NCI-H1436 treated with DMSO at 0.1 percent for 48 hours (cell line): ENCODE data around the gene LINC01488.

Experiments used
- DNase-seq: peaks from one replicate; lab custom pipeline; 2025; lab: John Stamatoyannopoulos, UW

Gene LINC01488

DNA sequence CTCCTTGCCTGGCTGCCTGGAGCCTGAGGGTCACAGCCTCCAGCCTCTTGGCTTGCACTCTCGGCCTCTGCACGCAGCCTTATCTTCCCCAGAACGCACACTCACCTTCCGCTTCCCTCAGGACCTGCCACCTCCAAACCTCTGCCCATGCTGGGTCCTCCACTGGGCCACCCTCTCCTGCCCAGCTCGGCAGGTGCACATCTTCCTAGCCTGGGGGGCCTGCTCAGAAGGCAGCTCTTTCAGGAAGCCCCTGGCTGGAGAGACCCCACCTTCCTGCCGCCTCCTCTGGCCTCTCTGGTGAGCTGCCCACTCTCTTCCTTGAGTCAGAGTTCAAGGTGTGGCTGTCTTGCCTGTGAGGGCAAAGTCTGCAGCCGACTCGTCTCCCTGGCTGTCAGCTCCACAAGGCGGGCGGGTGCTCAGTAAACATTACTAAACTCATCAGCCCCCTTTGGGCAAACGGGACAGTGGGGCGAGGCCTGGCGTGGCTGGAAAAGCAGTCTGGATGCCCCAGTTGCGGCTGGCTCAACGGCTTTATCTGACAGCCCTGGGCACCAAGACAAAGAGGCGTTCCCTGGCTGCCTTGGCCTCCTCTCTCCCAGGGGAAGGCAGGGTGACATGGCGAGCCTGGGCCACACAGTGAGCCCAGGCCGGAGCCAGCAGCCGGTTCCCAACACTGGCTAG is 1.7 kb upstream of the LINC01488 start:
- no peak for DNase-seq

DNA sequence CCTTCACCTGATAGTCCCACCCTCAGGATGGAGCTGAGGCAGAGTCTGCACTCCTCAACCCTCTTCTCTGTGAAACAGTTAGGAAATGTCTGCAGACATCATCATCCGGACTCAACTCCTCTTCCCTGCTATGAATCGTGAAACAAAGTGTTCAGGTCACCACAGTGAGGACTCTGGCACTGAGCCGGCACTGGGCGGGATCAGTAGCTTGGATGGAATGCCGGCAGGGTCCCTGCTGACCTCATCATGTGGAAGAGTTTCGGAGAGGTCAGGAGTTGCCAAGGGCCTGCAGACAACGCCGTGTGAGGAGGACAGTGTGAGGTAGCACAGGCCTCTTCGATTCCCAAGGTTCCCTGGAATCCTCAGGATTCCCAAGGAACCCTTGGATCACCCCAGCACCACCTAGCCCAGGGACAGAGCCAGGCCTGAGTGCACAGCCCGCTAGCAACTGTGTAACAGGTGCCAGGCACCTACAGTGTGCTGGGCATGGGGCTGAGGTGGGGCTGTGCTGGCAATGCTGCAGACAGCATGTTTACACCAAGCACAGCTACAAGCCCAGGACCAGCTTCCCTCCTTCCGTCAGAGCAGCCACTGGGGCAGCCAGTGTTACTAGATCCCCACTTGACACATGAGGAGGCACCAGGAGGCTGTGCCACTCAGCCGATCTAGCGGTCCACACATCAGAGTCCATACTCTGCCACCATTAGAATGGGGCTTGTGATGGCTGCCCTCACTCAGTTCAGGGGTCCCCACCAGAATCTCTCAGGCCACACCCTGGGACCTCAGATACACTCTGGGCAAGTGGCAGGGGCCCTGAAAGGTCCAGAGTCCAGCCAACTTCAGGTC is 693 bp upstream of the LINC01488 start:
- no peak for DNase-seq

DNA sequence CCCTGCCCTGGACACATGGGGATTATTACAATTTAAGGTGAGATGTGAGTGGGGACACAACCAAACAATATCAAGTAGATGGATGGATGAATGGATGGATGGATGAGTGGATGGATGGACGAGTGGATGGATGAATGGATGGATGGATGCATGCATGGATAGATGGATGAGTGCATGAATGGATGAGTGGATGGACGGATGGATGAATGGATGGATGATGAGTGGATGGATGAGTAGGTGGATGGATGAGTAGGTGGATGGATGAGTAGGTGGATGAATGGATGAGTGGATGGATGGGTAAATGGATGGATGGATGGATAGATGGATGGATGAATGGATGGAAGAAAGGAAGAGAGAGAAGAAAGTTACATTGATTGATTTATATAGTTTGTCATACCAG is 859 bp downstream of the LINC01488 start:
- no peak for DNase-seq

DNA sequence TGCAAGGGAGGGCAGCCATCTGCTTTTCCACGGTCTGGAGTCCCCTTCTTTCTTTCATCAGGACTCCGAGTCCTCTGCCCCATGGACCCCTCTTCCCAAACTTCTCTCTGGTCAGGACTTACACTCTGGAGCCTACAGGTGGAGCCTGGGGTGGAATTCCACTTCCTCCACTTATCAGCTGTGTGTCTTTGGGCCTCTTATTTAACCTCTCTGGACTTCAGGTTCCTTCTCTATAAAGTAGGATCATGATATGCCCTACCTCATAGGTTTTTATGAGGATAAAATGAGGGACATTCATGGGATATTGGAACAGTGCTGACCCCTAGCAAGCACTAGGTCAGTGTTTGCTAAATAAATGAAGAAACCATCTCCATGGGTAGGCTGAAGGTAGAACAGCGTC is 1.7 kb downstream of the LINC01488 start:
- DNase-seq: no peak

DNA sequence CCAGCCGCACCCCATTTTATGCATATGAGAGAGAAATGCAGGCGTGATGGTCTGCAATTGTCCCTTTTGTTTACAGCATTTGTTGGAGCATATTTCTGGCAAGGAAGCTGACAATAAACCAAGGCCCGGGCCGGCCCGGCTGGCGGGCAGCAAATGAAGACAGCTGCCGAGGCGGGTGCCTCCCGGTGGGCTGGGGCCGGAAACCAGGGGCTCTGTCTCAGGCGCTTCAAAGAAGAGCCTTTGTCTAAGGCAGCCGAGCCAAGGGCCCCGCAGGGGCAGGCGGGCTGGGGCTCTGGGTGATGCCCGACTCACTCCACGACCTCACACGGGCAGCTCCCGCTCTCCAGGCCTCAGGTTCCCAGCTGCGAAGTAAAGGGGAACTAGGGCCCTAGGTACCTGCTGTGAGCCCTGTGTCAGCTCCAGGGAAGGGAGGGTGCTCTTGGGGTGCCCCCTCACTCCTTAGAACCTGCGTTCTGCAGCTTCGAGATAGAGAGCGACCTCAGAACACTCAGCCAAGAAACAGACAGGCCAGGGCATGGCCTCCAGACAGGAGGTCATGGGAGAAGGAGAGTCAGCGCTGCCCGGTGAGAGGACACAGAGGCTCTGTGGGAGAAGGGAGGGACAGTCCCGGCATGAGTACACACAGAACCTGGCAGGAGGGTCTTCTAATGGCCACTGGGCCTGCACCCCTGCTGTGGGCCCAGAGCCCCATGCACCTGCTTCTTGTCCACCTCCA is 2.4 kb downstream of the LINC01488 start:
- no peak for DNase-seq

DNA sequence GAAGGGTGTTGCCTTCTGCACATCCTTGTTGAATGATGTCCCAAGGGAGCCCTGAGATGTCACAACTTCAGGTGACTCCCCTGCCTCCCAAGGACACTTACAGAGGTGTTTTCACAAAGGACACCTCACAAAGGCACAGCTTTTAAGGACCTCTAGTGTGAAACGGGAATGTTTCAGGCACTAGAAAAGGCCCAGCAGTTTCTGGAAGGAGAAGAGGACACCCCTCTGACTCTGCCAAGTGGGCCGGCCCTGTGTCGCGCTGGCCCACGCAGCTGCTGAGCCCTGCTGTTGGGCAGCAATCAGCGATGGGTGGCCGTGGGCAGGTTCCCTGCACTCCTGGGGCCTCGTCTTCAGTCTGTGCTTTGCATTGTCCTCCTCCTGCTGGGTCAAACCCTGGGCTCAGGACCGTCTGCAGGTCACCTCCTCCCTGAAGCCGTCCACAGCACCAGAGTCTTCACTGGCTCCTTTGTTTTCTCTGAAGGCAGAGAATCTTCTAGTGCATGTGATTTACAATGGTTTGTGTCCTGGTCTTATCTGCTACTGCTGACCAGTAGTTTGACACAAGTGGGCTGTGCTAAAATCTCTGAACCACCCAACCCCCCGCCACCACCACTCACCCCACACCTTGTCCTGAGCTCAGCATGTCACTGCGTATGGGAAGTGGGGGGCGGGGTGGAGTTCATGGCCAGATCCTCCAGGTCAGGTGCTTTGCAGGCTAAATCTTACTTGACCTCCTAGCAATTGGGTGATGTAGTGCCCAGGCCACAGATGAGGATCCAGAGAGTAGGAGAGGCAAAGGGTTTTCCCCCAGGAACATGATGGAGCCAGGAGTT is 3.2 kb downstream of the LINC01488 start:
- no peak for DNase-seq

DNA sequence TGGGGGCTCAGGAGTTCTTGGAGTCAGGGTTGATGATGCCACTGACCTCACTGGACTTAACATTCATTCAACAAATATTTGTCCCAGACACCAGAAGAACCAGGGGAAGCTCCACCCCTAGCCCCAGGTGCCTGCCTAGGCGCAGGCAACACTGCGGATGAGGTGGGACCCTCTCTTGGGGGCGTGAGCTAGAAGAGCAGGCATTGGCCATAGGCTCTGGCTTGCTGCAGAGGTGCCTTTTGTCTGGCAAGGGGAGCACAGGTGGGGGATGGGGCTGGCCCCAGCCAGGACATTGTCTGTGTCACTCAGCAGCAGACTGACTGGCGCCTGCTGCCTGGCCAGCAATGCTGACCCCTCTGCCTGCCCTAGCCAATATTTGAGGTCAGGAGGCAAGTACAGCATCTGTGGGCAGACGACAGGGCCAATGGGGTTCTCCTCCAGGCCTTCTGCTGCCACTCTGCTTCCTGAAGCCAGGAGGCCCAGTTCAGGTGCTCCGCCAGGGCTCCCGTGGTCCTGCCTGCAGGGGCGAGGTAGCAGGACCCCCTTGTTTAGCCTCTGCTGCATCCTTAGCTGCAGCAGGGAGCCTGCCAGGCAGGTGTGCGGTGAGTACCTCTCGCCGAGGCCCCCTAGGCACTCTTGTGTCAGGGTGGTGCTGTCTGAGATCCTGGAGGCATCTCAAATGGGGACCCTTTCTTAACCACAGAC is 4.0 kb downstream of the LINC01488 start:
- no peak for DNase-seq

DNA sequence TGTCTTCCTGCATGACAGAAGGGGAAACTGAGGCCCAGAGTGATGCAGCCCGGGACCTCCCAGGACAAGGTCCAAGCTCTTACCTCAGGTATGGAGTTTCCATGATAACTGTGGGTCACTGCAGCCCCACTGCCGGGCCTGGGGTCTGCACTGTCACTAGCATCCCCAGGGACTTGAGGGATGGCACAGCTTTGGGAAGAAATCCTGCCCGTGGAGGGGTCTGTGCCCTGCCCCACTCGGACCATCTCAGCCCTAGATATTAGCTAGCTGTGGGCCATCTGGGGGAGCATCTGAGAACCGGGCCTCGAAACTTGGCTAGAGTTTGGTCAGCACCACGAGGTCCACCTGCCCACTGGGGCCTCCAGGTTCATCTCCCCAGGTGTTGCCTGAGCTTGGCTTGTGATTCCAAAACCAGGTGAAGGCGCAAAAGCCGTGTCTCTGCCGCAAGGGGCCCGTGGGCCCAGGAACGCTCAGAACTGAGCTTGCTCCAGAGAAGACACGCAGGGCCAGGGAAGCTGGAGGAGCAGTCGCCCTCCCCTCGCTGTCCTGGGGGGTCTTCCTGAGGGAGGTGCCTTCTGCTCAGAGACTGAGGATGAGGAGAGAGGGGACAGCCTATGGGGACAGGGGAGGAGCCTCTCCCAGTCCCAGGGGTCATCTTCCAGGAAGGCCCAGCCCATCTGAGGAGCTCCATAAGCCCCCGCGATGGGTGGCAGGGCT is 4.8 kb downstream of the LINC01488 start:
- DNase-seq: no peak

DNA sequence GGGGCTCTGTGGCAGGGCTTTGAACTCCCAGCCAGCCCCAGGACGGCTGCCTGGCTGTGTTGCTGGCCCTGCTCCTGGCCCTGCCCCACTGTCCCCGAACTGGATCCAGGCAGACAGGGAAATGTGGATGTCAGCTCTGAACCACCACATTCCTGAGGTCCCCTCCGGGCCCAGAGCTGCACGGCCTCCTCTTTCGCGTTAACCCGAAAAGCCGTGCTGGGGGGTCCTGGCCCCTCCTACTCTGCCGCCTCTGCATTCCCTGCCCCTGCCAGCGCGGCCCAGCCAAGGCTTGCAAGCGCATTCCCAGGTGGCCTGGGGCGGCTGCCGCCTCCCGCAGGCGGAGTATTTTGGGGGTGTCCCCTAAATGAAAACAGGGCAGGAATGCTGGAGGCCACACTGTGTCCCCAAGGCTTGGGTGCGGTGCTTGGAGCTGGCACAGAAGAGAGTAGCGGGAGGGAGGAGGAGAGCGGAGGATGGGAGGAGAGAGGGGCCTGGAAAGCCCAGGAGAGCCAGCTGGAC is 5.4 kb downstream of the LINC01488 start:
- DNase-seq: no peak

DNA sequence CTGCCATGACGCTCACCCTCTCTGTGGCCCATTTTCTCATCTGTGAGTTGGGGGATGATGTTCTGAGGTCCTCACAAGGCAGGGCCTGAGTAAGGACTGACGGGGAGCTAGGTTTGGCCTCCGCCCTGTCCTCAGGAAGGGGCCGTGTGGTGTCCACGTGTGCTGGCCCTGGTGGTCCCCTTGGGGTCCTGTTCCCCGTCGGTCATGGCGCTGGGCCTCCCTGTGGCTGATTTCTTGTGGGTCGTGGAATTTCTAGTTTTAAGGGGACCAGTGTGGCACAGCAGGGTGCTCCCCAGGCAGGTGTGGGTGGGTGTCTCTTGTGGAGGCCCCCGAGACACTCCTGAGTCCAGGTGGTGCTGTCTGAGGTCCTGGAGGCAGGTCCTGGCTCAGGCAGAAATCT is 5.9 kb downstream of the LINC01488 start:
- DNase-seq: no peak

DNA sequence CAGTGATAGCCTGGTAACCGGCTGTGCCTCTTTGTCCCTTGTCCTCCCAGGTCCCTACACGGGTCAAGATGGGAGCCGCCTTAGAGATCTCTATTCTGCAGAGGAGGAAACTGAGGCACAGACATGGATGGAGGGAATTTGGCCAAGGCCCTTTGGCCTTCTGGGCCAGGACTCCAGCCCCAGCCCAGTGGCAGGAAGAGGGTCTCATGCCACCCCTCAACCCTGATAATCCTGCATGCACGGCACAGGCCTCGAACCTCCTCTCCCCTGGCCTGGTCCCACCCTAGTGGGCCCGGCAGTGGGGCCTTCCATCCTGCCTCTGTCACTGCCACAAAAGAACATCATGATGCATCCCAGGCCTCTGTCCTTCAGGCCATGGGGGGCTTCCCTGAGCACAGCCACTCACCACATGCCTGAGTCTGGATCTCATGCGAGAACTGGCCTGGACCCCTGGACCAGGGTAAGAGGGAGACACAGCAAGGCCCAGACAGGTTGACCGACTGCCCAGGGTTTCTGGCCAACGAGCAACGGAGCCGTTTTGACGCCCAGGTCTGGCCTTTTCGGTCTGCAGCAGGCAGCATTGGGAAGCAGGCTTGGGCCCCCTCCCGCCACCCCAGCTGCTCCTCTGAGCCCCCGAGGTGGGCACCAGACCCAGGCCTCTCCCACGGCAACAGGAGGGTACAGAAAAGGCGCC is 6.5 kb downstream of the LINC01488 start:
- DNase-seq: no peak

DNA sequence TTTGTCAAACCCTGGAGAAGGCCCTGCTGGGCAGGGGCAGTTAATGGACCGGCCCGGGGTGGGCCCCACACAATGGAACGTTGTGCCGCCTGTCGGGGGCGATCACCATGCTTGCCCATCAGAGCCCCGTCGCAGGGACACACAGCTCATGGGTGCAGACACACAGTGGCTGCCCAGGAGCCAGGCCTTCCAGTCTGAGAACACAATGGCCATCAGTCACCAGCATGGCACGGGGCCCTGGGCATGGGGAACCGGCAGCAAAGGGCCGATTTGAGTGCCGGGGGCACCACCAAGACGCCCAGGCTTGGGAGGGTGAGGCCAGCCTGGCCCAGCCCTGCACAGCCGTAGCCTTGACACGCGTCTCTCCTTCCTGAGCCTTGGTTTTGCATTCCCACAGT is 7.1 kb downstream of the LINC01488 start:
- no peak for DNase-seq

DNA sequence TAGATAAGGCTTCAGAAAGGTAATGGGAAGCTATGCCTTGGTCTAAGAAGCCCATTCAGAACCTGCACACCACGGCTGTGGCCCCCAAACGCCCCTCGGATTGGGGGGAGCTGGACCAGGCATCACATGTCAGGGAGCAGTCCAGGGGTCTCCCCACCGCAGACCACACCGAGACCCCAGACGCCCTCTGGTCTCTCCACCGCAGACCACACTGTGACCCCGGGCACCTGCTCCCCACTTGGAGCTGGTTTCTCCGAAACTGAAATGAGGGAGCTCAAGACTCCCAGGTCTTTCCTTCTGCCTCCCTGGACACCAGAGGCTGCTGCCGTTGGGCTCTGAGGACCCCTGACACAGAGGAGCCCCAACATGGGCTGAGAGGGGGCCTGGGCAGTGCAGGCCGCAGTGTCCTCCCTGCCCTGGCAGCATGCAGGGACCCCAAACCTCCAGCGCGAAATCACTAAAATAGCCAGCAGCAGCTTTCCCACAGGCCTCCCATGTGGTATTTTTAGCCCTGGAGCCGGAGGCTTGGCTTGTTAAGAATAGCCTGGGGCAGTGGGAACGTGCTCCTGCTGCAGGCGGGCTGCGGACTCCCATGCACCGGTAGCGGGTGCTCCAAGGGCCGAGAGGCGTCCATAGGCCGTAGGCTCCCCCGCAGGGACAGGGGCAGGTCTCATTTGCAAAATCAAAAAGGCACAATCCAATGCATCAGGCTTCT is 7.7 kb downstream of the LINC01488 start:
- no peak for DNase-seq

DNA sequence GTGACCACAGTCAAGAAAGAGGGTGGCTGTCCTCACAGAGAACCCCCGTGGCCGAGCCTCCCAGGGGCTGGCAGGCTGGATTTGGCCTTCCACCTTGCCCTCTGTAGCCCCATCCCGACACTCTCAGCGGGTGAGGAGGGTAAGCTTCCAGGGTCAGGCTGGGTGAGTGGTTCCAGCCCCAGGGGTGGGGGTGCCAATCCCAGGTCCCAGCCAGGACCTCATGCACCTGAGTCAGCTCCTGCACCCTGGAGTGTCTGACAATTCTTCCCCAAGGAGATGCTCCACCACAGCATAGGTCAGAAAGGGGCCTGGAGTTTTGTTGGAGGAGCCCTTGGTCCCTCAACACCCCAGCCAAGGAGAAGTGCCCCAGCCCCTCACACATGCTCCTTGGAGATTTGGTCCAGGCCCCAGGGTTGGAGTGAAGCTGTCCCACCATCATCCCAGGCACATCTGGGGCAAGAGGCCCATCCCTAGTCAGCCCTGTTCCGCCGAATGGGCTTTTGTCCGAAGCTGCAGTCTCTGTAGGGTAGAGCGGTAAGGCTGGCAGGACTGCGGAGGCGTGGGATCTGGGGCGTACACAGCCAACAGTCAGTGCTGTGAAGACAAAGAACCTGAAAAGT is 8.4 kb downstream of the LINC01488 start:
- no peak for DNase-seq

DNA sequence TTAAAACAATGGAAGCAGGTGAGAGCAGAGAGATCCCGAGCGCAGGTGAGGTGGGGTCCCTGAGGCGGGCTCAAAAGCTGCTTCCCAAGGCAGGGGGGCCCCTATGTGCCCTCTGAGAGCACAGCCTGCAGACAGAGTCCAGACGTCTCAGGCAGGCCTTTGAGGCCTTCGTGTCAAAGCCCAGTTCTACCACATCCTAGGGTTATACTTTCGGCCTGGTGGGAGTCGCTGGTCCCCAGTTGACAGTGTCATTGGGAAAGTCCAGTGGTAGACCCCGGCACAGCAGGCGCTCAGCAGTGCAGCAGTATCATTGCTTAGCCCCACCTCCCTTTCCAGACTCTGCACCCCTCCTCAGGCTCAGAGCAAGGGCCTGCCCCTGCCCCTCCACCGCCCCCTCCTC is 9.1 kb downstream of the LINC01488 start:
- no peak for DNase-seq

DNA sequence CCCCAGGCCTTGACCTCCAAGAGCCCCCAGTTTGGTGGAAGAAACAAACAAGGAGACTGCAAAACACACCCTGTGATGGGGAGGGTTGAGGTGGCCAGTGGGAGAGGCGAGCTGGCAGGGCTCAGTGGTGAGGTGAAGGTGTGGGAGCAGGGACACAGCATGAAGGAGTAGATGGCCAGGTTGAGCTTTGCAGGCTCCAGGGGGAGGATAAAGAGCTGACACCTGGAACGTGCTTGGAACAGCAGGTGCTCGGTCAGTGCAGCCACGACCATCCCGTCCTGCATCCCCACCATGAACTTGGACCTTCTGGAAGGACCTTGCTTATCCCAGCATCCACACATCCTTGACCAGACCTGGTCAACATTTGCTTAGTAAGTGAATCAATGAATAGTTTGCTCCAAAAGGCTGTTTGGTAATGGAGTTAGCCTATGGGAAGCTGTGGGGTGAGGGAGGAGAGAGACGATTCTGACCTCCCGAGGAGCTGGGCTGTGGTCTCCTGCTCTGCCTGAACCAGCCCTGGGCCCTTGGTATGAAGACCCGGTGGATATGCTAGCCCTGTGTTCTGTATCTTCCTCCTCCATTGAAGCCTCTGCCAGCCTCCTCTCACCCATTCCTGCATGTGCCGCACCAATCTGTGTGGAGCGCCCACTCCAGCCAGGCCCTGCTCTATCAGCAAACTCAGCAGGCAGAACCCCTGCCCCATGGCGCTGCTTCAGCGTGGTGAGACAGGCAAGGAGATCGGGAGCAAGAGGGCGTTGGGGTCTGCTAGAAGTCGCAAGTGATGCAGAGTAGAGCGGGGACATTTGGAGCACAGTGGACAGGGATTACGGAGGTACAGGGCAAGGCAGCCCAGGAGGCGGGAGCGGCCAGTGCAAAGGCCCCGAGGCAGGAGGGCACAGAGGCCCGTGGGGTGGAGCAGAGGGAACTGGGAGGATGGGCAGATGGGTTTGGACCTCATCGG is 9.9 kb downstream of the LINC01488 start:
- DNase-seq: no peak

DNA sequence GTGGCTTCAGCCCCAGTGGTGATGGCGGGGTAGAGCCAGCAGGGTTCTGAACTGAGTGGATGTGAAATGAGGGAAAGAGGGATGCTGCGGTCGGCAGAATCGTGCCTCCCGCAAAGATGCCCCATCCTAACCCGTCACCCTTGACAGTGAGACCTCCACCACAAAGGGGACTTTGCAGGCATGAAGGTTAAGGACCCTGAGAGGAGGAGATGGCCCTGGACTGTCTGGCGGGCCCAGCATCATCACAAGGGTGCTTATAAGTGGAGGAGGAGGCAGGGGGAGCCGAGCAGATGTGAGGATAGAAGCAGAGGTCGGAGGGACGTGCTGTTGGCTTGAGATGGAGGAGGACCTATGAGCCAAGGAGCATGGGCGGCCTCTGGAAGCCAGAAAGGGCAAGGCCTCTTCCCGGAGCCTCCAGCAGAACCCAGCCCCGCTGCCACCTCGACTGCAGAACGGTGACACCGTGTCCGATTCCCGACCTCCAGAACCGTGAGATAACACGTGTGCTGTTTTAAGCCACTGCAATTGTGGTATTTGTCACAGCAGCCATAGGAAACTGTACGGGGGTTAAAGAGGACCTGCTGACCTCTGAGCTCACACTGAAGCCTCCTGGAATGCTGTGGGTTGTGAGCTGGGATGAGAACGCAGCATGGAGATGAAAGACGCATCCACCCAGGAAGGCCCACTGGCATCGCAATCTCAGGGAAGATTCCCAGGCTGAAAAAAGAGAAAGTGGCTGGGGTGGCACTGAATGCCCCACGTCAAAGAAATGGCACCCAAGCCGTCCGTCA is 10.9 kb downstream of the LINC01488 start:
- no peak for DNase-seq
